OCI-LY1 (cell line): ENCODE measurements around the gene ARHGEF10L.

Experiments
- H2AFZ ChIP-seq: fragments of 200-600 bp; sonication (generic), shearing (Covaris generic); 2 replicates; pipeline ENCODE4 v1.6.0; 2014; ENCODE audit warnings: antibody characterized with exemption, mild to moderate bottlenecking, low read length
- H3F3A ChIP-seq: fragments of 200-600 bp; sonication (generic), shearing (Covaris generic); 2 replicates; pipeline ENCODE4 v1.6.0; 2014; ENCODE audit warnings: mild to moderate bottlenecking, antibody characterized with exemption, low read length, moderate library complexity; ENCODE audit not compliant: insufficient read depth
- H3K27ac ChIP-seq: fragments of 200-600 bp; sonication (generic); 2 replicates; pipeline ENCODE4 v1.5.1; 2014; ENCODE audit warnings: low read length, mixed run types, mild to moderate bottlenecking, low read depth; ENCODE audit not compliant: poor library complexity, severe bottlenecking
- H3K27me3 ChIP-seq: fragments of 200-600 bp; sonication (generic); 2 replicates; pipeline ENCODE4 v1.6.0; 2014; ENCODE audit warnings: antibody characterized with exemption, mild to moderate bottlenecking, low read length, moderate library complexity; ENCODE audit not compliant: insufficient read depth
- H3K36me3 ChIP-seq: fragments of 200-600 bp; sonication (generic); 2 replicates; pipeline ENCODE4 v1.6.1; 2014; ENCODE audit warnings: mild to moderate bottlenecking, antibody characterized with exemption, low read length, moderate library complexity, mixed read lengths; ENCODE audit not compliant: insufficient read depth
- H3K4me1 ChIP-seq: fragments of 200-600 bp; sonication (generic); 2 replicates; pipeline ENCODE4 v1.5.1; 2014; ENCODE audit warnings: mild to moderate bottlenecking, low read length, moderate library complexity; ENCODE audit not compliant: insufficient read depth, severe bottlenecking
- H3K4me2 ChIP-seq: fragments of 200-600 bp; sonication (generic), shearing (Covaris generic); 2 replicates; pipeline ENCODE4 v1.6.1; 2014; ENCODE audit warnings: low read length
- H3K4me3 ChIP-seq: fragments of 200-600 bp; sonication (generic); 2 replicates; pipeline ENCODE4 v1.5.1; 2014; ENCODE audit warnings: low read length, low read depth, mild to moderate bottlenecking, mixed read lengths; ENCODE audit not compliant: poor library complexity, severe bottlenecking
- H3K79me2 ChIP-seq: fragments of 200-600 bp; shearing (Covaris generic); 2 replicates; pipeline ENCODE4 v1.6.1; 2016; ENCODE audit warnings: mixed run types, low read length, mixed read lengths; ENCODE audit not compliant: insufficient read depth
- H3K9ac ChIP-seq: fragments of 200-600 bp; sonication (generic), shearing (Covaris generic); 2 replicates; pipeline ENCODE4 v1.6.1; 2014; ENCODE audit warnings: mild to moderate bottlenecking, low read length, mixed read lengths
- H3K9me2 ChIP-seq: fragments of 200-600 bp; sonication (generic), shearing (Covaris generic); 2 replicates; pipeline ENCODE4 v1.6.1; 2014; ENCODE audit warnings: low read depth, mild to moderate bottlenecking, low read length, mixed read lengths
- H3K9me3 ChIP-seq: fragments of 200-600 bp; shearing (Covaris generic); 2 replicates; pipeline ENCODE4 v1.6.1; 2014; ENCODE audit warnings: low read length, mixed read lengths
- H4K20me1 ChIP-seq: fragments of 200-600 bp; sonication (generic), shearing (Covaris generic); 2 replicates; pipeline ENCODE4 v1.6.0; 2016; ENCODE audit warnings: mild to moderate bottlenecking, low read length; ENCODE audit not compliant: insufficient read depth
- CTCF ChIP-seq: fragments of 200-600 bp; sonication (generic), shearing (Covaris generic); IDR thresholded peaks from 2 replicates; pipeline ENCODE4 v1.5.1; 2017; ENCODE audit warnings: mild to moderate bottlenecking, antibody characterized with exemption, low read length, moderate library complexity, mixed read lengths
- EZH2 ChIP-seq: fragments of 200-600 bp; sonication (generic), shearing (Covaris generic); IDR thresholded peaks from 2 replicates; pipeline ENCODE4 v1.8.0; 2017; ENCODE audit warnings: borderline replicate concordance, mixed run types, mild to moderate bottlenecking, antibody characterized with exemption, low read length, moderate library complexity, mixed read lengths

ARHGEF10L gene

GRCh38 chr1:17525996-17526686, 13.4 kb upstream of the ARHGEF10L start:
- no peak overlapping the region for H3K4me2 ChIP-seq
- TF ChIP-seq CTCF, result no peak
- no peak for TF ChIP-seq EZH2
- H3K36me3 ChIP-seq, result no peaks in the 10 kb centered on the region
- H3K9me2 ChIP-seq, result no peaks in the 10 kb centered on the region
- no peaks in the 10 kb centered on the region for H4K20me1 ChIP-seq
- H3K27ac ChIP-seq, result no peak overlapping the region
- no peaks in the 10 kb centered on the region for H3K4me1 ChIP-seq
- H3K9ac ChIP-seq, result no peak overlapping the region
- no peaks in the 10 kb centered on the region for H3K9me3 ChIP-seq
- no peaks in the 10 kb centered on the region for H3K27me3 ChIP-seq
- H2AFZ ChIP-seq, result no peak overlapping the region
- H3F3A ChIP-seq, result no peaks in the 10 kb centered on the region
- H3K79me2 ChIP-seq, result no peaks in the 10 kb centered on the region
- H3K4me3 ChIP-seq, result no peak overlapping the region

- no peaks in the 10 kb centered on the region for H3F3A ChIP-seq
- no peak overlapping the region for H2AFZ ChIP-seq
- no peaks in the 10 kb centered on the region for H3K9me2 ChIP-seq
- H3K4me1 ChIP-seq, result no peaks in the 10 kb centered on the region
- no peak for TF ChIP-seq EZH2
- TF ChIP-seq CTCF, result no peak
- H3K36me3 ChIP-seq, result no peaks in the 10 kb centered on the region
- no peak overlapping the region for H3K4me3 ChIP-seq
- no peak overlapping the region for H3K4me2 ChIP-seq
- no peak overlapping the region for H3K9ac ChIP-seq
- no peaks in the 10 kb centered on the region for H3K27me3 ChIP-seq
- H4K20me1 ChIP-seq, result no peaks in the 10 kb centered on the region
- no peaks in the 10 kb centered on the region for H3K79me2 ChIP-seq
- H3K27ac ChIP-seq, result no peak overlapping the region
- H3K9me3 ChIP-seq, result no peaks in the 10 kb centered on the region
Observed at GRCh38 chr1:17527036-17527914, 12.2 kb upstream of the ARHGEF10L start.

GRCh38 chr1:17529381-17529780, 10.1 kb upstream of the ARHGEF10L start:
- Histone ChIP-seq H3K4me1 (no peaks in the 10 kb centered on the region), H4K20me1 (no peaks in the 10 kb centered on the region), H3K4me3 (no peak overlapping the region), H3K9me3 (no peaks in the 10 kb centered on the region), H2AFZ (no peak overlapping the region), H3K4me2 (no peak overlapping the region), H3K9ac (no peak overlapping the region), H3K9me2 (no peaks in the 10 kb centered on the region), H3K27ac (no peak overlapping the region), H3F3A (no peaks in the 10 kb centered on the region), H3K36me3 (no peaks in the 10 kb centered on the region), H3K27me3 (no peaks in the 10 kb centered on the region), H3K79me2 (no peaks in the 10 kb centered on the region)
- TF ChIP-seq CTCF, result no peak
- TF ChIP-seq EZH2, result no peak
